HG03095 (cell line): ENCODE results near the gene TEX22.

Source experiments
- ATAC-seq: cut with Tn5 transposase; IDR thresholded peaks from one replicate; pipeline ENCODE4 v1.9.1; 2021; ENCODE audit warnings: moderate library complexity; ENCODE audit not compliant: unreplicated experiment

TEX22 gene

GRCh38 chr14:105452963-105453362, 54.6 kb downstream of the TEX22 start:
- ATAC-seq: no peak

- ATAC-seq: no peak
These were observed 55.5 kb downstream of the TEX22 start for GRCh38 chr14:105453847-105454246.

- no peak for ATAC-seq
These were observed 56.8 kb downstream of the TEX22 start for GRCh38 chr14:105455086-105455640.

DNA sequence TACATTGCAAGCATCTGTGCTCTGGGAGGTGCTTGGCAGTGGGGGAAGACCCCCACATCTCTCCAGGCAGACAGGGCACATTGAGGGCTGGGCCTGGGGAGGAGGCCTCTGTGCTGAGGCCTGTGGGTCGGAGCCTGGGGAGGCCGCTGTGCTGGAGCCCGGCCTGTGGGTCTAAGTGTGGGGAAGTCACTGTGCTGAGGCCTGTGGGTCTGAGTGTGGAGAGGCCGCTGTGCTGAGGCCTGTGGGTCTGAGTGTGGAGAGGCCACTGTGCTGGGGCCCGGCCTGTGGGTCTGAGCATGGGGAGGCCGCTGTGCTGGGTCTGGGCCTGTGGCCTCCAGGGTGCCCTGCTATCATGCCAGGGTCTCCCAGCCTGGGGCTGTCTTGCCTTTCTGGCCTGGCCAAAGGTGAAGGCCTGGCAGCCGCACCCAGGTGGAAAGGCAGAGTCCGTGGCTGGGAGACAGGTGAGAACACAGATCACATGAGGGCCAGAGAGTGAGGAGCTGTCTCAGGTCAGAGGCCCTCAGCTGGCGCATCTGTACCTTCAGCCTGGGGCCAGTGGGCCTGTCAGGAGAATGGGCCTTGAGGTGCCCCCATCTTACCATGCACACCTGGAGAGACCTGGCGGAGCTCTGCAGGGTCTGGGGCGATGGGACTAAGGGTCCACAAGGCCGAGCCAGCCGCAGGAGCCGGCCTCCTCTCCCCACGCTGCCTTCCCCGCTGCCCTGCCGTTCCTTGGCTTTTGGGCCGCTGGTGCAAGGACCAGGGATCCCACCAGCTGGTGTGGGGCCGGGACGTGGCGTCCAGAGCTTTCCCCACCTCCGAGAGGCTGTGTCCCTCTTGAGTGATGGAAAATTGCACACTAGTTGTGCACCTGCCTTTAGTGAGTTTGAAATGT, 57.7 kb downstream of the TEX22 start:
- no peak for ATAC-seq

GRCh38 chr14:105456736-105457617, 58.6 kb downstream of the TEX22 start:
- ATAC-seq: no peak

- no peak for ATAC-seq
These were observed 59.7 kb downstream of the TEX22 start for GRCh38 chr14:105458010-105458409.

DNA sequence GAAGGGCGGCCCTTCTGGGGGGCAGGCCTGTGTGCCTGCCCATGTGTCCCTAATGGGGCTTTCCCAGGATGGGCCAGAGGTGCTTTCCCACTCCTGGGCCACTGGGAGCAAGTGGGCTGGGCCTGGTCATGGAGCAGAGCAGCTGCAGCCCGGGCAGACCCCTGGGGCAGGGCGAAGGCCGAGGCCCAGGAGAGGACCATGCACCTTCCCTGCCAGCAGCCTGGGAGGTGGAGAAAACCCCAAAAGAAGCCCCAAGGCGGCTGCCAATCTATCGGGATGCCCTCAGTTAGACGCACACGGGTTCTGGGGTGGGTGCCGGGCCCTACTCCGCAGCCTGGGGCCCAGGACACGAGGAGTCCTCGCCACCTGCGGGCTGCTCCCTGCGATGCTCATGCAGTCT, 60.2 kb downstream of the TEX22 start:
- ATAC-seq: no peak

DNA sequence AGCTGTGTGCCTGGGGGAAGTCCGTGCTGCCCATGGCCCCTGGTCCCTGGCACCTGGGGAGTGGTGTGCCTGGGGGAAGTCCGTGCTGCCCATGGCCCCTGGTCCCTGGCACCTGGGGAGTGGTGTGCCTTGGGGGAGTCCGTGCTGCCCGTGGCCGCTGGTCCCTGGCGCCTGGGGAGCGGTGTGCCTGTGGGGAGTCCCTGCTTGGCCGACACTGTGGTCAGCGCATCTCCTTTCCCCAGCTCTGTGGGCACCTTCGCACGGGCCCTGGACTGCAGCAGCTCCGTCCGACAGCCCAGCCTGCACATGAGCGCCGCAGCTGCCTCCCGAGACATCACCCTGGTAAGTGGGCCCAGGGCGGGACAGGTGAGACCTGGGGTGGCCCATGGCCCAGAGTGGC, 61.8 kb downstream of the TEX22 start:
- ATAC-seq: no peak

DNA sequence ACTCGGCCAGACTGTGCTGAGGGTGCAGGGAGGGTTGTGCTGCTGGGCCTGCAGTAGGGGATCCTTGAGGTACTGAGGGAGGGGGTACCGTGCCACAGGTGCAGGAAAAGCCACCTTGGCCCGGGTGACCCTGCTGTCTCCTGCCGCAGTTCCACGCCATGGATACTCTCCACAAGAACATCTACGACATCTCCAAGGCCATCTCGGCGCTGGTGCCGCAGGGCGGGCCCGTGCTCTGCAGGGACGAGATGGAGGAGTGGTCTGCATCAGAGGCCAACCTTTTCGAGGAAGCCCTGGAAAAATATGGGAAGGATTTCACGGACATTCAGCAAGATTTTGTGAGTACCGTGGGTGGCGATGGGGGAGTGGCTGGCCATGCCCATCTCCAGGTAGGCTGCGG, 62.3 kb downstream of the TEX22 start:
- no peak for ATAC-seq

GRCh38 chr14:105461903-105462302, 63.6 kb downstream of the TEX22 start:
- ATAC-seq: no peak
